T-cell (primary cell): Measurements from ENCODE around the gene SUSD3. TPM values are rescaled to one million over a fixed set of nuclear protein-coding genes. Genes with fewer than 3 reads are reported as not detected.

Experiments used
- ATAC-seq, 4 experiments: fragments of 200-7000 bp in 3 of 4; fragments of 150-1000 bp in 1 of 4; cut with Tn5 transposase; replicated peaks in 1 of 4; 1 replicate in 3 of 4; 2 replicates in 1 of 4; pipeline ENCODE4 v1.10.0; 2021; ENCODE audit warnings: moderate library complexity in 3 of 4, mild to moderate bottlenecking in 2 of 4, moderate number of reproducible peaks in 1 of 4
- CTCF ChIA-PET, 2 donors: fragments of 300-600 bp; sonication (Branson Sonifier 250); formaldehyde crosslinking; loops; one replicate each; lab custom pipeline; 2022; ENCODE audit warnings: antibody characterized with exemption in 2 of 2; lab: Charles Lee
- POLR2A ChIA-PET, 2 donors: fragments of 300-600 bp; sonication (Branson Sonifier 250); formaldehyde crosslinking; loops; one replicate each; lab custom pipeline; 2022; ENCODE audit warnings: antibody characterized with exemption in 2 of 2; lab: Charles Lee
- DNase-seq, 35 experiments: peaks; one replicate each; pipeline versions ENCODE4 v3.0.0 to v3.0.0-alpha.2; 2013 to 2023
- H3K27ac ChIP-seq: one replicate; pipeline ENCODE4 v1.5.1; 2013; ENCODE audit warnings: low read length
- H3K27me3 ChIP-seq, 2 experiments: replicated peaks in 1 of 2; 1 replicate in 1 of 2; 2 replicates in 1 of 2; pipeline versions ENCODE4 v1.6.1 to v1.7.0; 2013; ENCODE audit warnings: low read length in 1 of 2, mixed read lengths in 1 of 2; ENCODE audit not compliant: control insufficient read depth in 2 of 2, insufficient read depth in 2 of 2; ENCODE audit errors: extremely low read depth in 1 of 2
- H3K36me3 ChIP-seq, 2 donors: 1 replicate in 1 of 2; 2 replicates in 1 of 2; pipeline versions ENCODE4 v1.6.1 to v1.7.0; 2013; ENCODE audit warnings: low read length in 1 of 2; ENCODE audit not compliant: control insufficient read depth in 2 of 2, insufficient read depth in 1 of 2; ENCODE audit errors: extremely low read depth in 1 of 2
- H3K4me1 ChIP-seq, 2 experiments: 1 replicate in 1 of 2; 2 replicates in 1 of 2; pipeline versions ENCODE4 v1.6.1 to v1.7.0; 2013; ENCODE audit warnings: low read length in 2 of 2, mixed read lengths in 1 of 2; ENCODE audit not compliant: insufficient read depth in 2 of 2, control insufficient read depth in 1 of 2; ENCODE audit errors: extremely low read depth in 1 of 2
- H3K4me3 ChIP-seq, 2 donors: 1 replicate in 1 of 2; 2 replicates in 1 of 2; pipeline versions ENCODE4 v1.5.1 to v1.7.0; 2013; ENCODE audit warnings: mild to moderate bottlenecking in 2 of 2, low read length in 1 of 2, moderate library complexity in 1 of 2; ENCODE audit not compliant: control insufficient read depth in 1 of 2; ENCODE audit errors: extremely low read depth in 1 of 2
- H3K9me3 ChIP-seq: 2 replicates; pipeline ENCODE4 v1.7.0; 2013
- H3K27ac Mint-ChIP-seq, 2 donors: one replicate each; pipeline ENCODE4 v1.8.0; 2020 to 2021; ENCODE audit warnings: mild to moderate bottlenecking in 2 of 2, mixed read lengths in 2 of 2
- H3K27me3 Mint-ChIP-seq, 2 donors: one replicate each; pipeline ENCODE4 v1.8.0; 2021 to 2022; ENCODE audit warnings: mixed read lengths in 2 of 2
- H3K36me3 Mint-ChIP-seq: one replicate; pipeline ENCODE4 v1.8.0; 2021; ENCODE audit warnings: mixed read lengths
- H3K4me1 Mint-ChIP-seq, 3 donors: one replicate each; pipeline ENCODE4 v1.8.0; 2020 to 2022; ENCODE audit warnings: mixed read lengths in 3 of 3, mild to moderate bottlenecking in 1 of 3
- H3K4me3 Mint-ChIP-seq, 3 donors: one replicate each; pipeline ENCODE4 v1.8.0; 2020 to 2022; ENCODE audit warnings: mild to moderate bottlenecking in 3 of 3, mixed read lengths in 3 of 3, moderate library complexity in 3 of 3
- H3K9me3 Mint-ChIP-seq, 3 donors: one replicate each; pipeline ENCODE4 v1.8.0; 2020 to 2022; ENCODE audit warnings: mixed read lengths in 3 of 3
- WGBS: methylation state at CpG from one replicate; pipeline ENCODE4 v1.1.5; 2013; ENCODE audit warnings: missing lambda C conversion rate; ENCODE audit not compliant: insufficient coverage; 5-methylcytosine and 5-hydroxymethylcytosine counted together
- total RNA-seq, 35 experiments: library from RNA in 6 of 35; stranded (reverse) in 6 of 35; fragments of 120-200 nt in 1 of 35; gene quantifications; one replicate each; pipeline versions ENCODE4 v1.2.1 to v1.2.4 and lab custom pipeline; 2013 to 2026

The SUSD3 gene
- total RNA-seq, 5 donors from 2014 or later (not counting 1 experiment from before 2014, with no cell fraction given): 39.6 to 79.2 (median 71.2) TPM

DNA sequence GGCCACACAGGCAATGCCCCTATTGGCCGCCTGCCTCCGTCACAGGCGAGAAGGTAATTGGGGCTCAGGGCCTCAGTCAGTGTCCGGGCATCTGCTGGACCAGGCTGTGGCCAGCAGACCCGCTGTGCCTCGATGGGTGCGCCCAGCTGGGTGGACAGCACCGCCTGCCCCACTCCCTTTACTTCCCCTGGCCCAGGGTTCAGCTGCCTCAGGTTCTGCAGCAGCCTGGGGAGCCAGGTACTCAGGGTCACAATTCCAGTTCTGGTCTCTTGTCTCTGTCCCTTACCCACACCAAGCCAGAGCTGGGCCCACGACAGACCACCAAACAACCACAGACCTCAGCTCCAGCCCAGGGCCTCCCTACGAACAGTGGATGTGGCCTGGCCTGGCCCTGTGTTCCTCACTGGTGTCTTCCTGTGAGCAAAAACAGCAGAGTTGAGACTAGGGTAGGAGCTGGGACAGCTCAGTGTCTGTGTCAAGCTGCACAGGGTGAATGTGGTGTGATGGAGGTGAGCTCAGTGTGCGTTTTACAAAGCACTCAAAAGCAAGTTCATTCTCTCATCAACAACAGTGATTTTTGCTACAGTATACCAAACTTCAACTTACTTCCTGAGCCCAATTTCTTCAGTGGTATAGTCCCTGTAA, 33.4 kb upstream of the SUSD3 start:
- H3K27ac ChIP-seq: peak overlapping the region; percentile 92
- ATAC-seq: peak; percentile 15 to 54 (median 40)

DNA sequence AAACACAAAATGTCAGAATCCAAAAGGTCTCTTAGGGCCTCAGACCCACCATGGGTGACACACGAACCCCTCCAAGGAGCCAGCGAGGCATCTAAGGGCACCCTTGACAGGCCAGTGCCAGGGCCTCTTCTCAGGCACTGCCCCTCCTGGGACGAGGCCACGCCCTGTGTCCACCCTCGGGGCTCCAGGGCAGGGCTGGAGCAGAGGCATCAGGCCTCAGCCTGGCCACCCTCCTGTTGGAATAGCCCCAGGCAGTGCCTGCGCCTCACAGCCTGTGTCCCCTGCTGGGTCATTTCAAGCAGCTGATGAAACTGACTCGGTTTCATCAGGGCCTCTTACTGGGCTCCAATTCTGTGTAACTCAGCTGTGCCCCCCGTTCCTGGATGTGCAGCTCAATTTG, 32.8 kb upstream of the SUSD3 start:
- no peaks in the 10 kb centered on the region for H3K27me3 Mint-ChIP-seq
- POLR2A ChIA-PET: interaction anchor here in 1 of 2 donors (0.5 to 0.9 kb wide), 2 partner anchors 29 to 34 kb away, joined by 3 read pairs; no protein-coding TSS in a partner anchor
- H3K4me3 Mint-ChIP-seq: peak overlapping the region in 2 of 3 donors; percentile 0 to 68
- H3K27ac ChIP-seq: peak overlapping the region; percentile 92
- H3K9me3 Mint-ChIP-seq: no peaks in the 10 kb centered on the region
- ATAC-seq (no peak), DNase-seq (no peak)
- H3K27ac Mint-ChIP-seq: peak overlapping the region; percentile 96 to 99
- H3K4me3 ChIP-seq: no peak overlapping the region
- H3K9me3 ChIP-seq: no peaks in the 10 kb centered on the region
- peaks cover 11 to 73% of the 10 kb centered on the region in 2 donors for H3K36me3 ChIP-seq
- WGBS: 86% methylated on average over 8 of the region's 8 CpGs
- CTCF ChIA-PET: interaction anchor here (0.8 to 1.2 kb wide), 2 partner anchors 39 to 72 kb away, joined by 3 to 4 read pairs; no protein-coding TSS in a partner anchor
- H3K4me1 Mint-ChIP-seq: peaks cover 86 to 93% (median 87%) of the 10 kb centered on the region in 3 donors
- peaks cover 63% of the 10 kb centered on the region for H3K36me3 Mint-ChIP-seq
- H3K4me1 ChIP-seq: peaks cover 58 to 99% of the 10 kb centered on the region in 2 experiments
- no peaks in the 10 kb centered on the region for H3K27me3 ChIP-seq

More for the DNA sequence above, 33.4 kb upstream of the SUSD3 start:
- peaks cover 57% of the 10 kb centered on the region for H3K36me3 Mint-ChIP-seq
- H3K4me1 Mint-ChIP-seq: peaks cover 83 to 93% (median 84%) of the 10 kb centered on the region in 3 donors
- ChIA-PET POLR2A (interaction anchor here (0.6 to 0.9 kb wide), 2 partner anchors 34 to 424 kb away, joined by 3 to 5 read pairs; no protein-coding TSS in a partner anchor), CTCF (interaction anchor here (0.6 to 1.2 kb wide), 3 partner anchors 71 to 120 kb away, joined by 3 to 4 read pairs (median 4); no protein-coding TSS in a partner anchor)
- Histone ChIP-seq H3K36me3 (peaks cover 14 to 73% of the 10 kb centered on the region in 2 donors), H3K4me1 (peaks cover 53 to 100% of the 10 kb centered on the region in 2 experiments), H3K27me3 (no peaks in the 10 kb centered on the region), H3K4me3 (no peak overlapping the region), H3K9me3 (no peaks in the 10 kb centered on the region)
- H3K27me3 Mint-ChIP-seq: no peaks in the 10 kb centered on the region
- no peaks in the 10 kb centered on the region for H3K9me3 Mint-ChIP-seq
- 87% methylated on average over 9 of the region's 11 CpGs for whole genome bisulfite sequencing
- H3K4me3 Mint-ChIP-seq: peak overlapping the region; percentile 0 to 68 (median 39)
- H3K27ac Mint-ChIP-seq: peak overlapping the region; percentile 96 to 99
- peak in 23 of 35 experiments; percentile 15 to 61 (median 28) for DNase-seq

DNA sequence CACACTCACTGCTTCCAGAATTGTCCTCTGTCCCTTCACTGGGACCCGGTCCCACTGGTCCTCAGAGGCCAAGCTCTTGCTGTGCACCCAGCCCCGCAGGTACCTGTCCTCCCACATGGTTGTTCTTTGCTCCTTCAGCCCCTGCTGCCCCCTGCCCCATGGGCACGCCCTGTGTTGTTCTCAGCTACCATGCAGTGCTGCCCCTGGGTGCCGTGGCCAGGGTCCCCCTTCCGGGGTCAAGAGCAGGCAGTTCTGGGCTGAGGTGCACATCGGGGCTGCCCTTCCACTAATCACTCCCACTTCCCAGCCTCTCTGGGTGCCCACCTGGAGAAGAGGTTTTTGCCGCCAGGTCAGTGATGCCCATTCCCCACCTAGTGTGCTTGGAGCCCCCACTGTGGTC, 31.9 kb upstream of the SUSD3 start:
- ATAC-seq (no peak), DNase-seq (no peak)
- no peaks in the 10 kb centered on the region for H3K9me3 Mint-ChIP-seq
- peaks cover 67% of the 10 kb centered on the region for H3K36me3 Mint-ChIP-seq
- peak overlapping the region in 1 of 3 donors; percentile 81 for H3K4me3 Mint-ChIP-seq
- Histone ChIP-seq H3K4me1 (peaks cover 64 to 98% of the 10 kb centered on the region in 2 experiments), H3K9me3 (no peaks in the 10 kb centered on the region), H3K27me3 (no peaks in the 10 kb centered on the region), H3K4me3 (no peak overlapping the region), H3K36me3 (peaks cover 11 to 73% of the 10 kb centered on the region in 2 donors), H3K27ac (peak overlapping the region; percentile 92)
- WGBS: 94% methylated on average over 5 of the region's 7 CpGs
- ChIA-PET POLR2A (no interaction called here), CTCF (interaction anchor here (0.8 to 1.2 kb wide), 2 partner anchors 38 to 73 kb away, joined by 3 to 4 read pairs; no protein-coding TSS in a partner anchor)
- no peaks in the 10 kb centered on the region for H3K27me3 Mint-ChIP-seq
- H3K4me1 Mint-ChIP-seq: peaks cover 89 to 94% (median 91%) of the 10 kb centered on the region in 3 donors
- peak overlapping the region; percentile 96 to 99 for H3K27ac Mint-ChIP-seq

DNA sequence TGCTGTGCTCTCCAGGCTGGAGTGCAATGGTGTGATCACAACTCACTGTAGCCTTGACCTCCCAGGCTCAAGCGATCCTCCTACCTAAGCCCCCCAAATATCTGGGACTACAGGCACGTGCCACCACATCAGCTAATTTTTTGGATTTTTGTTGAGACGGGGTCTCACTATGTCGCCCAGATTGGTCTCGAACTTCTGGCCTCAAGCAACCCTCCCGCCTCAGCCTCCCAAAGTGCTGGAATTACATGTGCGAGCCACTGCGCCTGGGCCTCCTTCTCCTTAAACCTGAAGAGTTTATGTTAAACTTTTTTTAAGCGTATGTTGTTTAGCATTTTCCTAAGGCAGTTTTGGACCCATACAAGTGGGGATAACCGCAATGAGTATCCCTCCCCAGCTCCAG, 30.8 kb upstream of the SUSD3 start:
- peaks cover 92 to 96% (median 92%) of the 10 kb centered on the region in 3 donors for H3K4me1 Mint-ChIP-seq
- Histone ChIP-seq H3K9me3 (no peaks in the 10 kb centered on the region), H3K4me1 (peaks cover 70 to 96% of the 10 kb centered on the region in 2 experiments), H3K27ac (peak overlapping the region; percentile 92), H3K4me3 (peak overlapping the region in 1 of 2 donors; percentile 7), H3K27me3 (no peaks in the 10 kb centered on the region), H3K36me3 (peaks cover 8 to 73% of the 10 kb centered on the region in 2 donors)
- DNase-seq (no peak), ATAC-seq (no peak)
- no peaks in the 10 kb centered on the region for H3K9me3 Mint-ChIP-seq
- 90% methylated on average over 7 of the region's 10 CpGs for WGBS
- H3K27me3 Mint-ChIP-seq: no peaks in the 10 kb centered on the region
- peak overlapping the region; percentile 50 to 81 (median 76) for H3K4me3 Mint-ChIP-seq
- peak overlapping the region; percentile 96 to 99 for H3K27ac Mint-ChIP-seq
- ChIA-PET POLR2A (interaction anchor here (0.6 to 1.2 kb wide), 9 partner anchors 11 to 1147 kb away, joined by 3 to 6 read pairs (median 4); no protein-coding TSS in a partner anchor), CTCF (interaction anchor here (0.6 to 1.5 kb wide), 12 partner anchors 14 to 538 kb away, joined by 3 to 18 read pairs (median 4); no protein-coding TSS in a partner anchor)
- peaks cover 69% of the 10 kb centered on the region for H3K36me3 Mint-ChIP-seq

DNA sequence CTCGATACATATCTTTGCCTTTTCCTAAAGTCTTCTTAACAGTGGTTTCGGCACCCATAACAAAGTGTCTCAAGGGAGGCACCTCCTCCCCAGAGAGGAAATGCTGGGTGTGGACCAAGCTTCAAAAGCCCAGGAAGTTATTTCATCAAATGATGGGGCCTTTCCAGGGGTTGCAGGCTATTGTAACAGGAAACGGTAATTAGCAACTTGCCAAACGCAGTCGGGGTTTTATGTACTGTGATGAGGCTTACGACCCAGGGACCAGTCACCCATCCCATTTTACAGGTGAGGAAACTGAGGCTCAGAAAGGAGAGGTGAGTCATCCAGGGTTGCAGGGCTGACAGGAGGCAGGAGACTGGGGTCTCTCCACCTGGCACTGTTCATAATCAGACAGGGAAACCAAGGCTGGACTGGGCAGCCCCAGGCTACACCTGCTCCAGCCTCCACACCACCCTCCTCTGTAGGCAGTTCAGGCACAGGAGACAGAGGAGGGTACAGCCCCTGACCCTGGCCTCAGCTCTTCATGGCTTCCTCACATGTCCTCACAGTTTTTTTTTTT, 30.0 kb upstream of the SUSD3 start:
- peak; percentile 39 to 90 (median 74) for DNase-seq
- 0% methylated on average over 2 of the region's 6 CpGs for WGBS
- peaks cover 63% of the 10 kb centered on the region for H3K36me3 Mint-ChIP-seq
- no peaks in the 10 kb centered on the region for H3K27me3 Mint-ChIP-seq
- Histone ChIP-seq H3K36me3 (peaks cover 9 to 72% of the 10 kb centered on the region in 2 donors), H3K4me1 (peaks cover 70 to 96% of the 10 kb centered on the region in 2 experiments), H3K27ac (peak overlapping the region; percentile 92), H3K9me3 (no peaks in the 10 kb centered on the region), H3K27me3 (no peaks in the 10 kb centered on the region), H3K4me3 (peak overlapping the region; percentile 35 to 43)
- H3K4me1 Mint-ChIP-seq: peaks cover 86 to 94% (median 90%) of the 10 kb centered on the region in 3 donors
- ChIA-PET CTCF (interaction anchor here (0.5 to 1.5 kb wide), 18 partner anchors 9 to 538 kb away, joined by 3 to 18 read pairs (median 4); no protein-coding TSS in a partner anchor), POLR2A (interaction anchor here (0.6 to 1.2 kb wide), 6 partner anchors 23 to 116 kb away, joined by 3 to 15 read pairs (median 4); no protein-coding TSS in a partner anchor)
- ATAC-seq: peak; percentile 86 to 89 (median 86)
- H3K27ac Mint-ChIP-seq: peak overlapping the region; percentile 96 to 99
- H3K4me3 Mint-ChIP-seq: peak overlapping the region; percentile 76 to 81 (median 78)
- no peaks in the 10 kb centered on the region for H3K9me3 Mint-ChIP-seq
